ENCODE data around the gene PRUNE1.

Gene PRUNE1

GRCh38 chr1:151065089-151065645, 56.9 kb downstream of the PRUNE1 start:
- DNase-seq: no peak
- Histone ChIP-seq H3K9ac (ENCODE audit: low read length) (no peak overlapping the region), H2AK5ac (ENCODE audit: low read length) (no peak overlapping the region)

GRCh38 chr1:151067185-151067584, 58.9 kb downstream of the PRUNE1 start:
- DNase-seq: no peak
- H3K36me3 ChIP-seq (ENCODE audit: control insufficient read depth, insufficient read depth, low read length): peaks cover 5% of the 10 kb centered on the region
- no peak overlapping the region for H3K4me2 ChIP-seq (ENCODE audit: low read length)
- WGBS (ENCODE audit: extremely low coverage, insufficient coverage, low lambda C conversion rate): no CpG with 5 or more reads among the region's 4 CpGs
- H3K4me1 ChIP-seq (ENCODE audit: control insufficient read depth, low read depth, low read length): peaks cover 3% of the 10 kb centered on the region
- H2BK15ac ChIP-seq (replicated peaks; ENCODE audit: low read depth): no peak overlapping the region
- no peak overlapping the region for H4K5ac ChIP-seq (ENCODE audit: low read length)
- H2BK120ac ChIP-seq (ENCODE audit: low read depth, low read length): no peak overlapping the region
- peaks cover 37% of the 10 kb centered on the region for H3K79me2 ChIP-seq (ENCODE audit: control insufficient read depth, insufficient read depth, low read length)
- H3K4ac ChIP-seq (ENCODE audit: low read depth, low read length): no peak overlapping the region
- H3K18ac ChIP-seq (ENCODE audit: low read length): no peak overlapping the region
- no peak overlapping the region for H4K8ac ChIP-seq (ENCODE audit: low read depth, low read length)
- peaks cover 8% of the 10 kb centered on the region for H3K79me1 ChIP-seq (ENCODE audit: low read length)
- H2AK5ac ChIP-seq (ENCODE audit: low read length): no peak overlapping the region
- H3K56ac ChIP-seq (ENCODE audit: low read length): no peak overlapping the region
- H3K4me3 ChIP-seq (ENCODE audit: low read length): no peak overlapping the region
- no peak overlapping the region for H3K9ac ChIP-seq (ENCODE audit: low read length)
- H3K27ac ChIP-seq (ENCODE audit: low read depth, low read length): no peak overlapping the region
- no peak overlapping the region for H3K23ac ChIP-seq (ENCODE audit: low read length)
- no peaks in the 10 kb centered on the region for H3K27me3 ChIP-seq (ENCODE audit: insufficient read depth, low read length, poor library complexity)
- H2BK5ac ChIP-seq (ENCODE audit: low read length): no peak overlapping the region

More at GRCh38 chr1:151065089-151065645, 56.9 kb downstream of the PRUNE1 start:
- no peak overlapping the region for H3K27ac ChIP-seq (ENCODE audit: low read depth, low read length)
- H3K79me2 ChIP-seq (ENCODE audit: control insufficient read depth, insufficient read depth, low read length): peaks cover 49% of the 10 kb centered on the region
- H3K79me1 ChIP-seq (ENCODE audit: low read length): peaks cover 8% of the 10 kb centered on the region
- H3K36me3 ChIP-seq (ENCODE audit: control insufficient read depth, insufficient read depth, low read length): peaks cover 5% of the 10 kb centered on the region
- no peak overlapping the region for H4K5ac ChIP-seq (ENCODE audit: low read length)
- no peak overlapping the region for H3K4ac ChIP-seq (ENCODE audit: low read depth, low read length)
- no peak overlapping the region for H3K18ac ChIP-seq (ENCODE audit: low read length)
- no peak overlapping the region for H2BK120ac ChIP-seq (ENCODE audit: low read depth, low read length)
- H2BK5ac ChIP-seq (ENCODE audit: low read length): no peak overlapping the region
- H4K8ac ChIP-seq (ENCODE audit: low read depth, low read length): no peak overlapping the region
- H3K4me3 ChIP-seq (ENCODE audit: low read length): no peak overlapping the region
- H3K27me3 ChIP-seq (ENCODE audit: insufficient read depth, low read length, poor library complexity): no peaks in the 10 kb centered on the region
- H3K23ac ChIP-seq (ENCODE audit: low read length): no peak overlapping the region
- no peak overlapping the region for H3K4me2 ChIP-seq (ENCODE audit: low read length)
- H3K56ac ChIP-seq (ENCODE audit: low read length): no peak overlapping the region
- no peak overlapping the region for H2BK15ac ChIP-seq (replicated peaks; ENCODE audit: low read depth)
- H3K4me1 ChIP-seq (ENCODE audit: control insufficient read depth, low read depth, low read length): peaks cover 3% of the 10 kb centered on the region

GRCh38 chr1:151069103-151069486, 60.8 kb downstream of the PRUNE1 start:
- H3K4me2 ChIP-seq (ENCODE audit: low read length): no peak overlapping the region
- H4K8ac ChIP-seq (ENCODE audit: low read depth, low read length): no peak overlapping the region
- H3K36me3 ChIP-seq (ENCODE audit: control insufficient read depth, insufficient read depth, low read length): peaks cover 5% of the 10 kb centered on the region
- no peak overlapping the region for H2BK120ac ChIP-seq (ENCODE audit: low read depth, low read length)
- no CpG with 5 or more reads among the region's 5 CpGs for WGBS (ENCODE audit: extremely low coverage, insufficient coverage, low lambda C conversion rate)
- H3K4me1 ChIP-seq (ENCODE audit: control insufficient read depth, low read depth, low read length): peaks cover 3% of the 10 kb centered on the region
- H2AK5ac ChIP-seq (ENCODE audit: low read length): no peak overlapping the region
- no peak overlapping the region for H3K9ac ChIP-seq (ENCODE audit: low read length)
- H3K27me3 ChIP-seq (ENCODE audit: insufficient read depth, low read length, poor library complexity): no peaks in the 10 kb centered on the region
- no peak overlapping the region for H3K18ac ChIP-seq (ENCODE audit: low read length)
- H3K79me1 ChIP-seq (ENCODE audit: low read length): peaks cover 8% of the 10 kb centered on the region
- H3K56ac ChIP-seq (ENCODE audit: low read length): no peak overlapping the region
- peaks cover 24% of the 10 kb centered on the region for H3K79me2 ChIP-seq (ENCODE audit: control insufficient read depth, insufficient read depth, low read length)
- H3K23ac ChIP-seq (ENCODE audit: low read length): no peak overlapping the region
- no peak overlapping the region for H4K5ac ChIP-seq (ENCODE audit: low read length)
- H3K4me3 ChIP-seq (ENCODE audit: low read length): no peak overlapping the region
- no peak overlapping the region for H2BK15ac ChIP-seq (replicated peaks; ENCODE audit: low read depth)
- H3K27ac ChIP-seq (ENCODE audit: low read depth, low read length): no peak overlapping the region
- no peak overlapping the region for H2BK5ac ChIP-seq (ENCODE audit: low read length)
- no peak for DNase-seq
- no peak overlapping the region for H3K4ac ChIP-seq (ENCODE audit: low read depth, low read length)

GRCh38 chr1:151070474-151071276, 62.4 kb downstream of the PRUNE1 start, which contains the start of gene GABPB2:
GABPB2 (plus strand) TSS chr1:151070761; CDS start chr1:151088190, 17,429 bp downstream.
- Histone ChIP-seq H2BK120ac (ENCODE audit: low read depth, low read length) (peak within 1 kb of the TSS; percentile 55), H3K4me2 (ENCODE audit: low read length) (peak within 1 kb of the TSS; percentile 44), H3K23ac (ENCODE audit: low read length) (no peak within 1 kb of the TSS), H2AK5ac (ENCODE audit: low read length) (no peak within 1 kb of the TSS), H2BK15ac (replicated peaks; ENCODE audit: low read depth) (no peak within 1 kb of the TSS), H3K36me3 (ENCODE audit: control insufficient read depth, insufficient read depth, low read length) (peaks cover 5% of the 10 kb centered on the region), H4K5ac (ENCODE audit: low read length) (no peak within 1 kb of the TSS), H4K8ac (ENCODE audit: low read depth, low read length) (peak within 1 kb of the TSS; percentile 77), H3K9ac (ENCODE audit: low read length) (peak within 1 kb of the TSS; percentile 72), H3K27me3 (ENCODE audit: insufficient read depth, low read length, poor library complexity) (no peaks in the 10 kb centered on the region), H3K4me3 (ENCODE audit: low read length) (peak within 1 kb of the TSS; percentile 29), H3K79me1 (ENCODE audit: low read length) (peaks cover 4% of the 10 kb centered on the region), H3K4ac (ENCODE audit: low read depth, low read length) (peak within 1 kb of the TSS; percentile 100), H2BK5ac (ENCODE audit: low read length) (peak within 1 kb of the TSS; percentile 44), H3K56ac (ENCODE audit: low read length) (peak within 1 kb of the TSS; percentile 79), H3K79me2 (ENCODE audit: control insufficient read depth, insufficient read depth, low read length) (peaks cover 12% of the 10 kb centered on the region), H3K18ac (ENCODE audit: low read length) (peak within 1 kb of the TSS; percentile 96), H3K27ac (ENCODE audit: low read depth, low read length) (peak within 1 kb of the TSS; percentile 73), H3K4me1 (ENCODE audit: control insufficient read depth, low read depth, low read length) (no peaks in the 10 kb centered on the region)
- no CpG with 5 or more reads among the region's 50 CpGs for WGBS (ENCODE audit: extremely low coverage, insufficient coverage, low lambda C conversion rate)
- DNase-seq: peak; percentile 98

GRCh38 chr1:151072224-151072623, 64.0 kb downstream of the PRUNE1 start:
- H3K27ac ChIP-seq (ENCODE audit: low read depth, low read length): no peak overlapping the region
- no peak overlapping the region for H4K8ac ChIP-seq (ENCODE audit: low read depth, low read length)
- DNase-seq: no peak
- H3K36me3 ChIP-seq (ENCODE audit: control insufficient read depth, insufficient read depth, low read length): peaks cover 1% of the 10 kb centered on the region
- H3K4ac ChIP-seq (ENCODE audit: low read depth, low read length): peak overlapping the region; percentile 6
- no peaks in the 10 kb centered on the region for H3K4me1 ChIP-seq (ENCODE audit: control insufficient read depth, low read depth, low read length)
- no peak overlapping the region for H3K56ac ChIP-seq (ENCODE audit: low read length)
- peaks cover 1% of the 10 kb centered on the region for H3K79me1 ChIP-seq (ENCODE audit: low read length)
- no peak overlapping the region for H2BK5ac ChIP-seq (ENCODE audit: low read length)
- no peak overlapping the region for H3K18ac ChIP-seq (ENCODE audit: low read length)
- no peak overlapping the region for H2BK120ac ChIP-seq (ENCODE audit: low read depth, low read length)
- H3K79me2 ChIP-seq (ENCODE audit: control insufficient read depth, insufficient read depth, low read length): peaks cover 2% of the 10 kb centered on the region
- no peak overlapping the region for H3K4me2 ChIP-seq (ENCODE audit: low read length)
- no peaks in the 10 kb centered on the region for H3K27me3 ChIP-seq (ENCODE audit: insufficient read depth, low read length, poor library complexity)
- H2AK5ac ChIP-seq (ENCODE audit: low read length): no peak overlapping the region
- H3K9ac ChIP-seq (ENCODE audit: low read length): no peak overlapping the region
- no peak overlapping the region for H2BK15ac ChIP-seq (replicated peaks; ENCODE audit: low read depth)
- H4K5ac ChIP-seq (ENCODE audit: low read length): no peak overlapping the region
- H3K23ac ChIP-seq (ENCODE audit: low read length): no peak overlapping the region
- no CpG with 5 or more reads among the region's 13 CpGs for WGBS (ENCODE audit: extremely low coverage, insufficient coverage, low lambda C conversion rate)
- H3K4me3 ChIP-seq (ENCODE audit: low read length): no peak overlapping the region
